Thyroid gland (tissue), 4 donors: Measurements from ENCODE around the gene ZNF341.

Experiments
- POLR2A ChIP-seq, 2 donors: fragments of 450-650 bp; IDR thresholded peaks; one replicate each; pipeline ENCODE4 v1.6.1; 2017; ENCODE audit warnings: antibody characterized with exemption in 2 of 2, mild to moderate bottlenecking in 2 of 2, moderate library complexity in 1 of 2
- TF ChIP-seq, protein P1 (sequence below), 6 experiments: fragments of 200-600 bp in 3 of 6; fragments of 450-650 bp in 3 of 6; sonication (generic) in 3 of 6; IDR thresholded peaks; one replicate each; pipeline ENCODE4 v1.5.1; 2016 to 2019; ENCODE audit warnings: antibody characterized with exemption in 6 of 6, mild to moderate bottlenecking in 2 of 6, inconsistent platforms in 1 of 6, moderate library complexity in 1 of 6

DNA sequence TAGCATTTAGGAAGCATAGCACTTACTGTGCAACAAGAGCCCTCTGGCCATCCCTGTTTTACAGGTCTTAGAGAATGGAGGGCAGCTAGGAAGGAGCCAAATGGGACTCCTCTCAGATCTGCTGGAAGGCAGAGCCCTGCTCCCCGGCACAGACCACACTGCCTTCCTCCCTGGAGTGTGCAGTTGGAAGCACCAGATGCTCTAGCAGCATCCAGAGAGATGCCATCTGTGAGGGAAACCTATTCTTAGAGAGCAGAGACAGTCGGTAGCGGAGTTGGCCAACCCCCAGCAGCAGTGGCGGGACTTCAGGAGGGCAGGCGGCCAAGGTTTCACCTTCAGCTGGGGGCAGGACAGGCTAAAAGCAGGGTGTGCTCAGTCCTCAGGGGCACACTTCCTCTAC lies 28.9 kb upstream of the ZNF341 start:
- TF ChIP-seq, protein P1, sequence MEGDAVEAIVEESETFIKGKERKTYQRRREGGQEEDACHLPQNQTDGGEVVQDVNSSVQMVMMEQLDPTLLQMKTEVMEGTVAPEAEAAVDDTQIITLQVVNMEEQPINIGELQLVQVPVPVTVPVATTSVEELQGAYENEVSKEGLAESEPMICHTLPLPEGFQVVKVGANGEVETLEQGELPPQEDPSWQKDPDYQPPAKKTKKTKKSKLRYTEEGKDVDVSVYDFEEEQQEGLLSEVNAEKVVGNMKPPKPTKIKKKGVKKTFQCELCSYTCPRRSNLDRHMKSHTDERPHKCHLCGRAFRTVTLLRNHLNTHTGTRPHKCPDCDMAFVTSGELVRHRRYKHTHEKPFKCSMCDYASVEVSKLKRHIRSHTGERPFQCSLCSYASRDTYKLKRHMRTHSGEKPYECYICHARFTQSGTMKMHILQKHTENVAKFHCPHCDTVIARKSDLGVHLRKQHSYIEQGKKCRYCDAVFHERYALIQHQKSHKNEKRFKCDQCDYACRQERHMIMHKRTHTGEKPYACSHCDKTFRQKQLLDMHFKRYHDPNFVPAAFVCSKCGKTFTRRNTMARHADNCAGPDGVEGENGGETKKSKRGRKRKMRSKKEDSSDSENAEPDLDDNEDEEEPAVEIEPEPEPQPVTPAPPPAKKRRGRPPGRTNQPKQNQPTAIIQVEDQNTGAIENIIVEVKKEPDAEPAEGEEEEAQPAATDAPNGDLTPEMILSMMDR (IDR thresholded peaks at IDR 0.05): no peak
- TF ChIP-seq POLR2A (IDR thresholded peaks at IDR 0.05): no peak
